ENCODE measurements around the gene UNC119.

The UNC119 gene

DNA sequence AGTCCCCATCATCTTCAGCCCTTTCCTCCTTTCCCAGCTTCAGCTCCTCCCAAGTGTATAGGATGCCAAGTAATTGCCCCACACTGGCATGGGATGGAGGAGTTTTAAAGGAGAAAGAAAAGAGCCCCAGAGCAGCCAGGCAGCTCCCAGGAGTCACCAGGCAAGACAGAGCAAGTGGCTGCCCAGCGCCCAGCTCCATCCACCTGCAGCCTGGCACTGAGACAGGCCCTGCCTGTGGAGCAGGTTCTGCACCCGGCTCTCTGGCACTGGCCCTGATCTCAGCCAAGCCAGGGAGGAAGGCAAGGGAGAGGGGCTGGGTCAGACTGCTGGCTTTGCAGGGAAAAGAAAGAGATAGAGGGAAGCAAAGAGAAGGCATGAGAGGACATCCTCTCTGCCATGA lies 24.6 kb downstream of the UNC119 start:
- Histone ChIP-seq H3K4me2 (ENCODE audit: low read length) (no peak overlapping the region), H3K9ac (ENCODE audit: low read length) (no peak overlapping the region), H3F3A (ENCODE audit: insufficient read depth, low read length) (no peaks in the 10 kb centered on the region), H3K4me3 (ENCODE audit: low read depth, low read length, poor library complexity, severe bottlenecking) (no peak overlapping the region), H4K20me1 (ENCODE audit: insufficient read depth, low read length) (no peaks in the 10 kb centered on the region), H2AFZ (ENCODE audit: low read length) (no peak overlapping the region), H3K36me3 (ENCODE audit: insufficient read depth, low read length) (no peaks in the 10 kb centered on the region), H3K27me3 (ENCODE audit: insufficient read depth, low read length) (peaks cover 6% of the 10 kb centered on the region; the same call in 1 of the 2 replicates), H3K9me2 (ENCODE audit: low read depth, low read length) (no peaks in the 10 kb centered on the region), H3K4me1 (ENCODE audit: insufficient read depth, low read length, severe bottlenecking) (no peaks in the 10 kb centered on the region), H3K27ac (ENCODE audit: low read depth, low read length, poor library complexity, severe bottlenecking) (no peak overlapping the region), H3K79me2 (ENCODE audit: insufficient read depth, low read length) (no peaks in the 10 kb centered on the region), H3K9me3 (ENCODE audit: low read length) (no peaks in the 10 kb centered on the region)
- no peak for TF ChIP-seq EZH2 (IDR thresholded peaks at IDR 0.05; ENCODE audit: borderline replicate concordance, low read length)
- TF ChIP-seq, protein P1, sequence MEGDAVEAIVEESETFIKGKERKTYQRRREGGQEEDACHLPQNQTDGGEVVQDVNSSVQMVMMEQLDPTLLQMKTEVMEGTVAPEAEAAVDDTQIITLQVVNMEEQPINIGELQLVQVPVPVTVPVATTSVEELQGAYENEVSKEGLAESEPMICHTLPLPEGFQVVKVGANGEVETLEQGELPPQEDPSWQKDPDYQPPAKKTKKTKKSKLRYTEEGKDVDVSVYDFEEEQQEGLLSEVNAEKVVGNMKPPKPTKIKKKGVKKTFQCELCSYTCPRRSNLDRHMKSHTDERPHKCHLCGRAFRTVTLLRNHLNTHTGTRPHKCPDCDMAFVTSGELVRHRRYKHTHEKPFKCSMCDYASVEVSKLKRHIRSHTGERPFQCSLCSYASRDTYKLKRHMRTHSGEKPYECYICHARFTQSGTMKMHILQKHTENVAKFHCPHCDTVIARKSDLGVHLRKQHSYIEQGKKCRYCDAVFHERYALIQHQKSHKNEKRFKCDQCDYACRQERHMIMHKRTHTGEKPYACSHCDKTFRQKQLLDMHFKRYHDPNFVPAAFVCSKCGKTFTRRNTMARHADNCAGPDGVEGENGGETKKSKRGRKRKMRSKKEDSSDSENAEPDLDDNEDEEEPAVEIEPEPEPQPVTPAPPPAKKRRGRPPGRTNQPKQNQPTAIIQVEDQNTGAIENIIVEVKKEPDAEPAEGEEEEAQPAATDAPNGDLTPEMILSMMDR (IDR thresholded peaks at IDR 0.05; ENCODE audit: low read length) = no peak

- Histone ChIP-seq H3K4me2 (ENCODE audit: low read length) (no peak overlapping the region), H3K4me1 (ENCODE audit: insufficient read depth, low read length, severe bottlenecking) (no peaks in the 10 kb centered on the region), H4K20me1 (ENCODE audit: insufficient read depth, low read length) (no peaks in the 10 kb centered on the region), H3K79me2 (ENCODE audit: insufficient read depth, low read length) (no peaks in the 10 kb centered on the region), H2AFZ (ENCODE audit: low read length) (no peak overlapping the region), H3K9me3 (ENCODE audit: low read length) (no peaks in the 10 kb centered on the region), H3K4me3 (ENCODE audit: low read depth, low read length, poor library complexity, severe bottlenecking) (no peak overlapping the region), H3K27ac (ENCODE audit: low read depth, low read length, poor library complexity, severe bottlenecking) (no peak overlapping the region), H3F3A (ENCODE audit: insufficient read depth, low read length) (no peaks in the 10 kb centered on the region), H3K27me3 (ENCODE audit: insufficient read depth, low read length) (peaks cover 6% of the 10 kb centered on the region; the same call in 1 of the 2 replicates), H3K9ac (ENCODE audit: low read length) (no peak overlapping the region), H3K9me2 (ENCODE audit: low read depth, low read length) (no peaks in the 10 kb centered on the region), H3K36me3 (ENCODE audit: insufficient read depth, low read length) (no peaks in the 10 kb centered on the region)
- TF ChIP-seq, protein P1 (IDR thresholded peaks at IDR 0.05; ENCODE audit: low read length) = no peak
- TF ChIP-seq EZH2 (IDR thresholded peaks at IDR 0.05; ENCODE audit: borderline replicate concordance, low read length) = no peak
Measured at GRCh38 chr17:28527181-28527681, 25.2 kb downstream of the UNC119 start.

- TF ChIP-seq, protein P1 (IDR thresholded peaks at IDR 0.05; ENCODE audit: low read length) = no peak
- no peak for TF ChIP-seq EZH2 (IDR thresholded peaks at IDR 0.05; ENCODE audit: borderline replicate concordance, low read length)
- Histone ChIP-seq H3K36me3 (ENCODE audit: insufficient read depth, low read length) (no peaks in the 10 kb centered on the region), H3K4me1 (ENCODE audit: insufficient read depth, low read length, severe bottlenecking) (no peaks in the 10 kb centered on the region), H4K20me1 (ENCODE audit: insufficient read depth, low read length) (no peaks in the 10 kb centered on the region), H3K9me2 (ENCODE audit: low read depth, low read length) (no peaks in the 10 kb centered on the region), H3K9ac (ENCODE audit: low read length) (no peak overlapping the region), H3F3A (ENCODE audit: insufficient read depth, low read length) (no peaks in the 10 kb centered on the region), H3K4me2 (ENCODE audit: low read length) (no peak overlapping the region), H2AFZ (ENCODE audit: low read length) (no peak overlapping the region), H3K27me3 (ENCODE audit: insufficient read depth, low read length) (peaks cover 5% of the 10 kb centered on the region; the same call in 1 of the 2 replicates), H3K27ac (ENCODE audit: low read depth, low read length, poor library complexity, severe bottlenecking) (no peak overlapping the region), H3K4me3 (ENCODE audit: low read depth, low read length, poor library complexity, severe bottlenecking) (no peak overlapping the region), H3K79me2 (ENCODE audit: insufficient read depth, low read length) (no peaks in the 10 kb centered on the region), H3K9me3 (ENCODE audit: low read length) (no peaks in the 10 kb centered on the region)
Measured at GRCh38 chr17:28526381-28526780, 26.0 kb downstream of the UNC119 start.

All from OCI-LY1 (cell line).